GM18507 (cell line): ENCODE measurements around the gene TKT.

Source experiments
- DNase-seq: peaks from one replicate; pipeline ENCODE4 v3.0.0; 2011; ENCODE audit warnings: low read depth; ENCODE audit not compliant: insufficient read length; ENCODE audit errors: extremely low spot score
- FAIRE-seq: peaks from 2 replicates; lab custom pipeline; 2011; peaks lifted over from hg19 to GRCh38; lab: Jason Lieb, UNC

Gene TKT

DNA sequence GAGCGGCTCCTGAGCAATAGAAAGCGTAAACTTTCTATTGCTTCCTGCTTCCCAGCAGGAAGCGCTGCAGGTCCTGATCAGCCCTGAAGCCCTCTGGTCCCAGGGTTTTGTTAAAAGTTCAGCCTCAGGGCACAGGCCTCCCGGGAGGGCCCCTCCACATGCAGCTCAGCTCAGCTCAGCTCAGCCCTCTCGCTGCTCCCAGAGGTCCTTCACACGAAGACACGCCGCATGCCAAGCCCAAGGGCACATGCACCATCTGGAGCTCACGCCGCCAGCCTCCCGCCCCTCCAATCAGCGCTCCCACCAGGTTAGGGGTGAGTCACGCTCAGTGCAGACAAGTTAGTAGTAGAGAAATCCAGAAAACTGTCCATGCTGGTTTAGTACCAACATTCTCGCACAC lies 12.7 kb downstream of the TKT start:
- DNase-seq (no peak), FAIRE-seq (no peak)

- DNase-seq, result no peak
- no peak for FAIRE-seq
Measured at GRCh38 chr3:53242642-53243041, 13.2 kb downstream of the TKT start.

- DNase-seq (no peak), FAIRE-seq (no peak)
Measured at GRCh38 chr3:53242155-53242554, 13.7 kb downstream of the TKT start.

DNA sequence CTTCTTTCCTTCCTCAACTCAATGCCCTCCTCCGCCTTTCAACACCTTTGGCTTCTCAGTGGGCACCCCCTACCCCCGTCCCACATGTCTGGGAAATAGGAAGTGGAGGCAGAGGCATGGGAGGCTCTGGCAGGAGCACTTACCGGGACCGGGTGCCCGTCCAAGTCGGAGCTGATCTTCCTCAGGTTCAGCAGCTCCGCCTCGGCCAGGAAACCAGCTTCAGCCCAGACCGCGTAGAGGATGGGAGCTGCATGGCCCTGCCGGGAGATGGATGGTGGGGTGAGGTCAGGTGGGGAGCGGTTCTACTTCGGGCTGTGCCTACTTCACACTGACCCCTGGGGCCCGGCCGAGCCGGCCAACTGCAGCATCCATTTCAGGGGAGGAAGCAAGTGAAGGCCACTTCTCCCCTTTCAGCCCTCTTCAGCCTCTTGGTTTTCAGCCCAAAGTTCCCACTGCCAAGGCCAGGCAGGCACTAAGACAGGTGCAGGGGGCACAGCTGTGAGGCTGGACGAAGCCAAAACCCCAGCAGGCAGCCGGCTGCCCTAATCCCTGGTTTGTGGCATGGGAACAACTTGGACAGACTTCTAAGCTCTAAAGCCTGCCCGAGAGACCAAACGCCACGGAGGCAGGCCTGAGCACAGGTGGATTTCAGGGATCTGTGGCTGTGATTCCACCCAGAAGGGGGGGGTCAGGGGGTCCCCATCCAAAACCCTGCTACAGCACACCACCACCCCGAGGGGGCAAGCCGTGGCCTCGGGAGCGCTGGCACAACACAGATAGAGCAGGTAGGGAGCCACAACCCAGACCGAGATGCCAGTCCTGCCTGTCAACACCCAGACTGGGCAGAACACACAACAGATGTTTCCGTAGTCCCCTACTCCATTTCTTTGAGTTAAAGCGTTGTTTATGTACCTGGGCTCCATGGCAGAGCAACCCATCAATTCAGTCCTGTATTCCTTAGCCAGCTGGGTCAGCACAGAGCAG lies 14.5 kb downstream of the TKT start:
- DNase-seq, result no peak
- FAIRE-seq, result no peak

GRCh38 chr3:53239800-53240199 lies 16.0 kb downstream of the TKT start:
- FAIRE-seq, result no peak

DNA sequence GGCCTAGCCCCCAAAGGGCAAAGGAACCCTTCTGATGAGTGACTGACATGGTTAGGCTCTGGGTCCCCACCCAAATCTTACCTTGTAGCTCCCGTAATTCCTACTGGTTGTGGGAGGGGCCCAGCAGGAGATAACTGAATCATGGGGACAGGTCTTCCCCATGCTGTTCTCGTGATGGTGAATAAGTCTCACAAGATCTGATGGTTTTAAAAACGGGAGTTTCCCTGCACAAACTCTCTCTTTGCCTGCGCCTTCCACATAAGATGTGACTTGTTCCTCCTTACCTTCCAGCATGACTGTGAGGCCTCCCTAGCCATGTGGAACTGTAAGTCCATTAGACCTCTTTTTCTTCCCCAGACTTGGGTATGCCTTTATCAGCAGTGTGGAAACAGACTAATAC lies 16.9 kb downstream of the TKT start:
- FAIRE-seq, result no peak
- DNase-seq, result no peak

More at GRCh38 chr3:53239800-53240199, 16.0 kb downstream of the TKT start:
- DNase-seq, result no peak

GRCh38 chr3:53238051-53238850 lies 17.6 kb downstream of the TKT start:
- DNase-seq (no peak), FAIRE-seq (no peak)

- DNase-seq, result no peak
- no peak for FAIRE-seq
Measured at GRCh38 chr3:53236112-53236841, 19.5 kb downstream of the TKT start.

GRCh38 chr3:53235545-53235944 lies 20.3 kb downstream of the TKT start:
- FAIRE-seq (no peak), DNase-seq (no peak)

- DNase-seq (no peak), FAIRE-seq (no peak)
Measured at GRCh38 chr3:53234841-53235232, 21.0 kb downstream of the TKT start.

- FAIRE-seq (no peak), DNase-seq (no peak)
Measured at GRCh38 chr3:53234130-53234840, 21.5 kb downstream of the TKT start.

DNA sequence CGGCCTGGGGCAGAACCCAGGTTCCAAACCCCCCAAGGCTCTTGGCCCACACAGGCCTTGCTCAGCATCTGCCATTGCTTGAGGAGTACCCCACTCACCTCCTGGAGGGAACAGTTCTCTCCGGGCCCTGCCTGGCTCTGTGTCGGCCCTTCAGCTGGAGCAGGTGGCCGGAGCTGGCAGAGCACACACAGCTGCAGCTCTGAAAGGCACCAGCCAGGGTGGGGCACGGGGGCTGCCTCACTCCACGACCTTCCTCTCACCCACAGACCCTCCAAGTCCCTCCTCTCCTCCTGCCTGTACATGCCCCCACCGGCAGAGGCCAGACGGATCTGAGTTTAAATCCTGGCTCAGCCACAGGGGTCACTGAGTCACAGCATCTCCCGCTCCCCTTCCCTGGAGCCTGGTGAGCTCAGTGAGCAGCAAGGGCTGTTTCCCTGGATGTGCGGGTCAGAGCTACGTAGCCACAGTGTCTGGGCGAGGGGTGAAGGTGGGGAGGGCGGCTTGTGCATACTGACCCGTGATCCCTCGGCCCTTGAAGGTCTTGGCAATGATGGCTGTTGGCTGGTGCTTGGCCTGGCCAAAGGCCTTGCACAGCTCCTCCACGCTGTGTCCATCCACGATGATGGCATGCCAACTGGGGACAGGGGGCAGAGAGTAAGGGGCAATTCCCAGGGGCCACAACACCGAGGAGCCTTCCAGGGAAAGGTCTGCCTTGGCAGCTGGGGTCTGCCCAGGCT lies 23.0 kb downstream of the TKT start:
- DNase-seq, result no peak
- no peak for FAIRE-seq

GRCh38 chr3:53231532-53232511 lies 24.0 kb downstream of the TKT start:
- DNase-seq (no peak), FAIRE-seq (no peak)

DNA sequence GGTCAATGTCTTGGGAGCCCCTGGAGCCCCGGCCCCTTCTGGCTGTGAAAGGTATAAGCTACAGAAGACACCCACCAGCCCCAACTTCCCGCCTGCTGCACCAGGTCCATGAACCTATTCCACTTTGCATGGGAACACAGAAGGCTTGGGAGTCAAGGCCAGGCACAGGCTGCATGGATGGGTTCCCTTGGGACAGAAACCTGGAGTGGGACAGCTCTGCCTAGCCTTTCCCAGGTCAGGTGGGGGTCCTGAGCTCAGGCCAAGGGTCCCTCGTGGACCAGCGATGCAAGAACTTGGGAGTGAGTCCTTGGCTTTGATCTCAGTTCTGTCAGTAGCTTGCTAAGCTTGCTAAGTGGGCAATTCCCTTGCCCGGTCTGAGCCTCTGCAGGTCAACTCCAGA lies 25.0 kb downstream of the TKT start:
- DNase-seq, result no peak
- no peak for FAIRE-seq

DNA sequence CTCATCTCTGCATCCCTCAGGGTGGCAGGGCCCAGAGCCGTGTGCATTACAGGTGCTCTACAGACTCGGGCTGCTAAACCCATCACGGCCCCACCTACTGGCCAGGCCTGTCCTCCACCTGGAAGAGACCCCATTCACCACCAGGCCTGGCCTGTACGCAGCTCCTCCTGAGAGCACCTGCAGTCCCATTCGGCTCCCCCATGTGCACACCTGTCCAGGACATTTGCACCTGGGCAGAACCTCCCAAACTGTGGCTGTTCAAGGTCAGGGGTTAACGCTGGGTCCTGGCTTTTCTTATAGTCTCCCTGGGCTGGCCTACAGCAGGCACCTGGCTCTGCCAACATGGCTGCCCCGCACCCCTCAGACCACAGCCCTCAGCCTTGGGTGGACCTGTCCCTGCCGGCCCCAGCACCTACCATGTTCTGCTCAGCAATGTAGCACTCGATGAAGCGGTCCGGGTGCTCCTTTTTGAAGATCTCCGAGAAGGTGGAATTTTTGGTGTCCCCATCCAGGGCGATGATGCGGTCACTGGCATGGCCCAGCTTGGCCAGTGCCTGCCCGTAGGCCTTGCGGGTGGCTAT lies 25.7 kb downstream of the TKT start:
- DNase-seq, result no peak
- FAIRE-seq, result no peak

DNA sequence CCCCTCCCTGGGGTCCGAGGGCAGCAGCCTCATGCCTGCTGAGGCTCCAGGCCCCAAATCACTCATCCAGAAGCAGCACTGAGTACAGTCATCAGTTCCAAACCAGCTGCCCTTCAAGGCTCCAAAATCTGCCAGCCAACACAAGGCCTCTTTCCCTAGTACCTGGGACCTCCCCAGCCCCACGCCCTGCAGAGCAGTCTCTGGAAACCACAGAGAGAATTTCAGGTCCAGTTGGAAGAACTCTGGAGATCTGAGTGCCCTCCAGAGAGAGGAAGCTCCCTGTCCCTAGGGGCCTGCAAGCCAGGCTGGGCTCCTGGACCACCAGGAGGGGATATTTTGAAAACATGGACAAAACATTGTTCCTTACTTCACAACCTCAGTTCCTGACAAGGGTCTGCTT lies 26.2 kb downstream of the TKT start:
- FAIRE-seq, result no peak
- no peak for DNase-seq

GRCh38 chr3:53229171-53229570 lies 26.7 kb downstream of the TKT start:
- no peak for DNase-seq
- FAIRE-seq, result no peak
